ENCODE data around the gene UAP1L1.
A peak's percentile ranks its signal among the peaks of the same experiment; 100 is the strongest.

The UAP1L1 gene

DNA sequence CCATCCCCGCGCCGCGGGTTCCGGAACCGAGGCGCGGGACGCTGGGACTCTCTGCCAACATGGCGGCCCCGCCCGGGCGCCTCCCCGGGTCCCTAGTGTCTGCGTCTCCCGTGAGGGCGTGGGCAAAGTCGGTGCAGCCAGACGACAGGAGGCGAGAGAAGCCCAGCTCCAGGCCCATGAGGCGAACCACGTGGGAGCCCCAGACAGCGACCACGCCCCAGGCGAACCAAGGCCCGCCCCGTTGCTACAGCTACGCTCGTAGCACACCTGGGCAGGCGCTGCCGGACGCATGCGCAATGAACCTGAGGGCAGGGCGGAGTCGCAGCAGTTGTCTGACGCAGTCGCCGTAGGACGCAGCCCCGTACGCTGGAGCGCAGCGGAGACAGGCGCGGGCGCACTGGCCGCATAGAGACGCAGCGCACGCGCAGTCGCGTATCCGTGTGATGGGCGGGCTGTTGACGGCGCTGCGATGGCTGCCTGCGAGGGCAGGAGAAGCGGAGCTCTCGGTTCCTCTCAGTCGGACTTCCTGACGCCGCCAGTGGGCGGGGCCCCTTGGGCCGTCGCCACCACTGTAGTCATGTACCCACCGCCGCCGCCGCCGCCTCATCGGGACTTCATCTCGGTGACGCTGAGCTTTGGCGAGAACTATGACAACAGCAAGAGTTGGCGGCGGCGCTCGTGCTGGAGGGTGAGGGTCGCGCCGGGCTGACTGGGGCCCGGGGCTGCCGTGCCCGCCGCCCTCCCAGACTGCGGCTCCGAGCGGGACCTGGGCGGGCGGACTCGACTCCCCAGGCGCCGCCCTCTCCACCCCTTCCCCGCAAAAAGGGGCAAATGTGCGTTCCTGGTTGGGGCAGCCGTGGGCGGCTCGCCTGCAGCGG lies 9.5 kb downstream of the UAP1L1 start, which contains the start of gene MAN1B1:
TSS of gene MAN1B1 (plus strand) at position 455 of the 878 bp plus-strand sequence. CDS start at position 470, 15 bp downstream.
- no peaks in the 10 kb centered on the region for H3K9me3 Mint-ChIP-seq (ENCODE audit: low read depth)
- peaks cover 37% of the 10 kb centered on the region for H3K4me1 Mint-ChIP-seq (ENCODE audit: low read depth)
- peak within 1 kb of the TSS; percentile 95 for H3K4me3 Mint-ChIP-seq
- H3K27ac Mint-ChIP-seq = peak within 1 kb of the TSS; percentile 98
- no peaks in the 10 kb centered on the region for H3K27me3 Mint-ChIP-seq
- no peaks in the 10 kb centered on the region for H3K36me3 Mint-ChIP-seq

DNA sequence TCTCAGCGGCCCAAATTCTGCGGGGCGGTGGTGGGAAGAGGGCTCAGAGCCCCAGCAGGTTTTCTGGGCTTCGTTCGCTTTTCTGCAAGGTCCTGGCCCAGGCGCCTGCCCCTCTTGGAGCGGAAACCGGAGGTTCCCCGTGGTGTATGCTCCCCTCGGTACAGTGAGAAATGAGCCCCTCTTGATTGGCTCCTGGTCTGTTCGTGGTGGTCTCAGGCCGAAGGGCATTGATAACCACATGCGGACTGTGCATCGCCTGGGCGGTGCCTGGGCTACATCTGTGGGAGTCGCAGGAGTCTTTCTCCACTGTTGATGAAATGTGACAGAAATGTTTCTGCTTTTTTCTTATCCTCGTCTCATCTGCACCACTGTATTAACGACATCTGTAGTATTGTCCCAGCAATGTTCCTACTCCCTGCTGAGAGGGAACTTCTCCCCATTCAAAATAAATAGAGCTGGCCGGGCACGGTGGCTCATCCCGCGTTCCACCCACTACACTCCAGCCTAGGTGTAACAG lies 10.2 kb downstream of the UAP1L1 start:
- peaks cover 39% of the 10 kb centered on the region for H3K4me1 Mint-ChIP-seq (ENCODE audit: low read depth)
- no peaks in the 10 kb centered on the region for H3K9me3 Mint-ChIP-seq (ENCODE audit: low read depth)
- peak overlapping the region; percentile 90 for H3K4me3 Mint-ChIP-seq
- H3K27ac Mint-ChIP-seq = peak overlapping the region; percentile 83
- no peaks in the 10 kb centered on the region for H3K27me3 Mint-ChIP-seq
- H3K36me3 Mint-ChIP-seq = no peaks in the 10 kb centered on the region

DNA sequence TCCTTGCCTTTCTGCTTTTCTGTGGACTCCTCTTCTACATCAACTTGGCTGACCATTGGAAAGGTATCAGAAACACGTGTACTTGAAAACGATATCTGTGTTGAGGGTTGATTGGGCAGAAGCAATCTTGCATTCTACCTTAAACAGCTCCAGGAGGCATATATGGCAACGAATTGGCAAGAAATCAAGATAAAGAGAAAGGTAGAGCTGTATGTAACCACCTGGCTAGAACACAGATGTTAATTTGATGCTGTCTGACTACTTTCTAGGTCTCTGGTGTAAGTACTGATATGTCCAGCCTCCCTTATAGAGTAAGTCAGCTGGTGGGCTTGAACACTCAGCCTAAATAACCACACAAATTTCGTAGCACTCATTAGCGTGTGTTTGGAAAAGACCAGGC lies 10.8 kb downstream of the UAP1L1 start:
- H3K4me3 Mint-ChIP-seq = peak overlapping the region; percentile 90
- peak overlapping the region; percentile 83 for H3K27ac Mint-ChIP-seq
- H3K9me3 Mint-ChIP-seq (ENCODE audit: low read depth) = no peaks in the 10 kb centered on the region
- H3K36me3 Mint-ChIP-seq = no peaks in the 10 kb centered on the region
- H3K4me1 Mint-ChIP-seq (ENCODE audit: low read depth) = peaks cover 39% of the 10 kb centered on the region
- no peaks in the 10 kb centered on the region for H3K27me3 Mint-ChIP-seq

DNA sequence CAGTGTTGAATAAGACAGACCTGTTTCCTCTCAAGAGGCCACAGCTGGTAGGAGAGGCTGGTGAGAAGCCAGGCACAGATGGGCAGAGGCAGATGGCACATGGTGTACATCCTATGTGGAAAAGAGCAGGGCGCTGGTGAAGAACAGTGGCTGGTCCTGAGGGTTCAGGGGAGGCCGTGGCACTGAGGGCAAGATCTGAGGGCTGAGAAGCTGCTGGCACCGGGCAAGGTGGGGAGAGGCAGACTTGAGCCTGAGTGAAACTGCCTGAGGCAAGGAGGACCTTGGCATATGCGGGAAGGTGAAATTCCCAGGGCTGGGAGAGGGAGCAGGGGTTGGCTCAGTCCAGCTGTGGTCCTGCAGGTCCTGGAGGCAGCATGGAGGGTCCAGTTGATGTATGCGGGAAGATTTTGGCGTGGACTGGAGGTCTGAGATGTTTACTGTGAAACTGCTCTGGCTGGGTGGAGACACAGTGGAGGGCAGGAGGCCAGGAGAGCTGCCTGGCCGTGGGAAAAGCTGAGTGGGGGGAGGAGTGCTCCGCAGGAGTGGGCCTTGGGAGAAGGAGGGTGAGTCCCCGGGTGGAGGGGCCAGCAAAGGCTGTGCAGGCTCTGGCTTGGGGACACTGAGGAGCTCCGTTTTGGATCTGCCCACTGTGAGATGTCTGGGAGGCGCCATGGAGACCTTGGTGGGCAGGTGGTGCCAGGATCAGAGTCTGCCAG lies 12.1 kb downstream of the UAP1L1 start:
- no peaks in the 10 kb centered on the region for H3K9me3 Mint-ChIP-seq (ENCODE audit: low read depth)
- peaks cover 2% of the 10 kb centered on the region for H3K36me3 Mint-ChIP-seq
- no peaks in the 10 kb centered on the region for H3K27me3 Mint-ChIP-seq
- no peak overlapping the region for H3K4me3 Mint-ChIP-seq
- peaks cover 38% of the 10 kb centered on the region for H3K4me1 Mint-ChIP-seq (ENCODE audit: low read depth)
- no peak overlapping the region for H3K27ac Mint-ChIP-seq

DNA sequence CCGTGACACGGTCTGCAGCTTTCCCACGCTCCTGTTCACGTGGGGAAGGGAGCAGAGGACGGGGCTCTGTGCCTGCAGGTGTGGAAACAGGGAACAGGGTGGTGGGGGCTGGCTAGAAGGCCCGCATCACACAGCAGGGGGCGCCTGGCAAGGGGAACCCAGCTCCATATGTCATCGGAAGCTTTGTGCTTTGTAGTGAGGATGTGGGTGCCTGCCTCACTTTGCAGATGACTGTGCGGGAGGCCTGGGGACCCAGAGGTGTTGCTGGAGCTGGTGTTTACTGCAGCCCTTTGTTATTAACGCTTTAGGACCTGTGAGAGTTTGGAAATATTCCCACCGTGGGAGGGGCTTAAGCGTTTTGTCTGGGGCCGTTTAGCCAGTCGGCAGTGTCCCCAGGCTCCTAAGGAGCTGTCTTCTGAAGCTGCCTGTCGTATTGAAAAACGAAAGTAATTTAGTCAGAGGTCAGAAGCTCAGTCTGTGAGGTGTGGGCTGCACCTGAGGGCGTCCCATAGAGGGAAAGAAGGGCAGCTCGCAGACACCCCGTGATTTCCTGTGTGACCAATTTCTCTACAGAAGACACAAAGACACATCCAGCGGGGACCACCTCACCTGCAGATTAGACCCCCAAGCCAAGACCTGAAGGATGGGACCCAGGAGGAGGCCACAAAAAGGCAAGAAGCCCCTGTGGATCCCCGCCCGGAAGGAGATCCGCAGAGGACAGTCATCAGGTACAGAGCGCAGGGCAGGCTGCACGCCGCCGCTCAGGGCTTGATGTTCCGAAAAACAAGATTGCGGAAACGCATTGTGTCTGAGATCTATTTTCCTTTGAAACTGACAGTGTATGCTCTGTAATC lies 18.6 kb downstream of the UAP1L1 start:
- peaks cover 23% of the 10 kb centered on the region for H3K4me1 Mint-ChIP-seq (ENCODE audit: low read depth)
- H3K27ac Mint-ChIP-seq = peak overlapping the region; percentile 93
- peak overlapping the region; percentile 86 for H3K4me3 Mint-ChIP-seq
- H3K36me3 Mint-ChIP-seq = peaks cover 2% of the 10 kb centered on the region
- H3K27me3 Mint-ChIP-seq = no peaks in the 10 kb centered on the region
- no peaks in the 10 kb centered on the region for H3K9me3 Mint-ChIP-seq (ENCODE audit: low read depth)

DNA sequence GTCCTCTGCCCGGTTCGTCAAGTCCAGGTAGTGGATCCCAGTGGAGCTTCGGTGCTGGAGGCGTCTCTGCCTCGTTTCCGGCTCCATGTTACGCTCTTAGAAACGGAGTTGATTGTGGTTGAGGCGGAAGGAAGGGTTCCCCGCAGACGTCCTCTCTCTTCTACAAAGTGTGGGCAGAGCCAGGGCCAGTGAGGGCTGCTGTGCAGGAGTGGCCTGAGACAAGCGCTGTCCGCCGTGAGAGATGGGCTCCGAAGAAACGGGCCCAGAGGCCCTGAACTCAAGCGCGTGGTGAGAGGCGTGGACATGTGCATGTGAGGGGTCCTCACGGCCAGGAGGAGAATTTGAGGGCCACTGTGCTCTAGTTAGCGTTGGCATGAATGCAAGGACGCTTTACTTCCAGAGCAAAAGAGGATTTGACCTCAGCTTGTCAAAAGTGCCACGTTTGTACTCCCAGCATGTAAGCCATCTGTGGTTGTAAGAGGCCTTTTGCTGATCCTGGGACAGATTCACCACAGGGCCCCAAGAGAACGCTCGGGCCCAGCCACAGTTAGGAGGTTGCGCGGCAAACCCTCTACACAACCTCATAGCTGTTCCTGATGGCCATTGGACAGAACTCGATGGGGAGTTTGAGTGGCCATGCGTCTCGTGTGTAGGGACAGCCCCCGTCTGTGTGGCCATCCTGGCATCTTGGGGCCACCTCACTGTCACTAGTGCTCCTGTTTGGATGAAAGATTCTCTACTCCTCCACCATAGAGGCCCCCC lies 19.6 kb downstream of the UAP1L1 start:
- Mint-ChIP-seq H3K4me3 (no peak overlapping the region), H3K36me3 (peaks cover 2% of the 10 kb centered on the region), H3K27me3 (no peaks in the 10 kb centered on the region), H3K27ac (peak overlapping the region; percentile 93), H3K9me3 (ENCODE audit: low read depth) (no peaks in the 10 kb centered on the region), H3K4me1 (ENCODE audit: low read depth) (peaks cover 23% of the 10 kb centered on the region)

DNA sequence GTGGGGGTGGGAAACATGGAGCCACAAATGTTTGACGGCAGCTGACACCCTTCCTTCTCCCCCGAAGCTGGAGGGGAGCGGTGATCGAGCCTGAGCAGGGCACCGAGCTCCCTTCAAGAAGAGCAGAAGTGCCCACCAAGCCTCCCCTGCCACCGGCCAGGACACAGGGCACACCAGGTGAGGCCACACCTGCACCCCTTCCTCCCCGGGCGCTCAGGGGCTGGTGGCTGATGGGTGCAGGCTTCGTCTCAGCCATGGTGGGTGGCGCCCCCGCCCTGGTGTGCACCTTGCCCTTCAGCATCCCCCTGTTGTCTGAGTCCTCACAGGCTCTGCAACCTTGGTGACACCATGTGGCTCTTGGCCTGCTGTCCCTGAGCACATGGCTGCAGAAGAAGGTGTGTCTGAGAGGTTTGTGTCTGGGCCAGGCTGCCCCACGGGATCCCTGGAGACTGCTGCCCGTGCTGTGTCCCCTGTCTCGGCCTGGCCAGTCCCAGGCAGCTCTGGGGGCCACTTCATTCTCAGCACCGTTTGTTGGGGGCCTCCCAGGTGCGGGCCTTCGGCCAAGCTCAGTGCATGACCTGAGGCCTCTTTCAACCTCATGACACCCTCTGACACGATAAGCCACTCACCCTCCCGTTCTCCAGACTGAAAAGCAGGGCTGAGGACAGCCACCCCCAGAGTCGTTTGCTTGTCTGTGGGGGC lies 20.6 kb downstream of the UAP1L1 start:
- Mint-ChIP-seq H3K4me3 (no peak overlapping the region), H3K27me3 (no peaks in the 10 kb centered on the region), H3K36me3 (peaks cover 2% of the 10 kb centered on the region), H3K4me1 (ENCODE audit: low read depth) (peaks cover 21% of the 10 kb centered on the region), H3K27ac (no peak overlapping the region), H3K9me3 (ENCODE audit: low read depth) (no peaks in the 10 kb centered on the region)

DNA sequence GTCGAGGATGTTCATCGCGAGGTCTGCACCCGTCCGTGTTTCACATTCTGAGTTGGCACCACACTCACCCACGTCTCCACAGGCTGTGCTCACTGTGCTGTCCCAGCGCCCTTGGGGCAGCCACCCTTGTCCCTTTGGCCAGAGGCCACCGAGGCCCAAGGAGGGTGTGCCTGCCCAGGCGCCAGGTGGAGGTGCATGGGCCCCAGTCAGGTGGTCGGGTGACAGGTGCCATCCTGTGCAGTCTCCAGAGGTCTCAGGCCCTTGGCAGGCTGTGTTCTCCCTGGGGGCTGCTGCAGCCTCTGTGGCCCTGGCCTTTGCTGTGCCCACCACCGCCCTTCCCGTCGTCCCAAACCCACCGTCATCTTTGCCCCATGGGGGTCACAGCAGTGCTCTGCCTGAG lies 21.9 kb downstream of the UAP1L1 start:
- no peaks in the 10 kb centered on the region for H3K27me3 Mint-ChIP-seq

DNA sequence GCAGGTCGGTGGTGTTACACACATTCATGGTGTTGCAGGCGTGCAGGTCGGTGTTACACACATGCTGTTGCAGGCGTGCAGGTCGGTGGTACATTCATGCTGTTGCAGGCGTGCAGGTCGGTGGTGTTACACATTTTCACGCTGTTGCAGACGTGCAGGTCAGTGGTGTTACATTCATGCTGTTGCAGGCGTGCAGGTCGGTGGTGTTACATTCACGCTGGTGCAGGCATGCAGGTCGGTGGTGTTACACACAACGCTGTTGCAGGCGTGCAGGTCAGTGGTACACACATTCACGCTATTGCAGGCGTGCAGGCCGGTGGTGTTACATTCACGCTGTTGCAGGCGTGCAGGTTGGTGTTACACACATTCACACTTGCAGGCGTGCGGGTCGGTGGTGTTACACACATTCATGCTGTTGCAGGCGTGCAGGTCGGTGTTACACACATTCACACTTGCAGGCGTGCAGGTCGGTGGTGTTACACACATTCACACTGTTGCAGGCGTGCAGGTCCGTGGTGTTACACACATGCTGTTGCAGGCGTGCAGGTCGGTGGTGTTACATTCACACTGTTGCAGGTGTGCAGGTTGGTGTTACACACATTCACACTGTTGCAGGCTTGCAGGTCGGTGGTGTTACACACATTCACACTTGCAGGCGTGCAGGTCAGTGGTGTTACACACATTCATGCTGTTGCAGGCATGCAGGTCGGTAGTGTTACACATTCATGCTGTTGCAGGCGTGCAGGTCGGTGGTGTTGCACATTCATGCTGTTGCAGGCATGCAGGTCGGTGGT lies 26.1 kb downstream of the UAP1L1 start:
- H3K9me3 Mint-ChIP-seq (ENCODE audit: low read depth) = no peaks in the 10 kb centered on the region
- no peaks in the 10 kb centered on the region for H3K27me3 Mint-ChIP-seq
- peaks cover 2% of the 10 kb centered on the region for H3K4me1 Mint-ChIP-seq (ENCODE audit: low read depth)
- H3K27ac Mint-ChIP-seq = peak overlapping the region; percentile 46
- no peak overlapping the region for H3K4me3 Mint-ChIP-seq
- H3K36me3 Mint-ChIP-seq = no peaks in the 10 kb centered on the region

More for the DNA sequence above, 21.9 kb downstream of the UAP1L1 start:
- H3K27ac Mint-ChIP-seq = no peak overlapping the region
- H3K4me1 Mint-ChIP-seq (ENCODE audit: low read depth) = peaks cover 20% of the 10 kb centered on the region
- H3K9me3 Mint-ChIP-seq (ENCODE audit: low read depth) = no peaks in the 10 kb centered on the region
- H3K36me3 Mint-ChIP-seq = peaks cover 1% of the 10 kb centered on the region
- no peak overlapping the region for H3K4me3 Mint-ChIP-seq

DNA sequence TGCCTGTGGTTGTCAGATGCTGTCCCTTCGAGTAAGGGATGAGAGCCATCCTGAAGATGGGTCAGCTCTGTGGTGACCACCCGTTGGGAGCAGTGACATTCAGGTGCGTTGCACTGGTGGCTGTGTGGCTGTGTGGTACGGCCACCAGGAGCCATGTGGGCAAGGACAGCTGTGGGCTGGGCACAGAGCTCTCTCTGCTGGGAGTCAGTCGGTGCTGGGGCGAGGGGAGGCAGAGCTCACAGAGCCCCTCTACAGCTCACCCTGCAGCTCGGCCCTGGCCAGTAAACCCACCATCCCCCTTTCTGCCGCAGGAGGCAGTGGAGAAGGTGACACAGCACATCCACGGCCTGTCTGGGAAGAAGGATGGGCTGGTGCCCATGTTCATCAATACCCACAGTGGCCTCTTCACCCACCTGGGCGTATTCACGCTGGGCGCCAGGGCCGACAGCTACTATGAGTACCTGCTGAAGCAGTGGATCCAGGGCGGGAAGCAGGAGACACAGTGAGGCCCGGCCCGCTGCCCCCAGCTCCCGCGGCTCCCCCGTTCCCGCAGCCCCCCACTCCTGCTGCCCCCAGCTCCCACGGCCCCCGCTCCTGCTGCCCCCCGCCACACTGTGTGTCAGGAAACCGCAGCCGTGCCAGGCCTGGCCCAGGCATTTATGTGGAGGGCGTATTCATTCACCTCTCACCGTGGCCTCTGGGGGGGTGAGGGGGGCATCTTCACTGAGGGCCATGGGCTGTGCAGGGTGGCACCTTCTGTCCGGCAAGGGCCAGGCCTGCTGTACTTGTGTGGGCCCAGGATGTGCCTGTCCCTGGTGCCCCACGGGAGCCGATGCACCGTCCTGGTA lies 28.7 kb downstream of the UAP1L1 start:
- no peaks in the 10 kb centered on the region for H3K9me3 Mint-ChIP-seq (ENCODE audit: low read depth)
- no peaks in the 10 kb centered on the region for H3K36me3 Mint-ChIP-seq
- H3K4me3 Mint-ChIP-seq = no peak overlapping the region
- H3K27ac Mint-ChIP-seq = no peak overlapping the region
- H3K27me3 Mint-ChIP-seq = no peaks in the 10 kb centered on the region
- no peaks in the 10 kb centered on the region for H3K4me1 Mint-ChIP-seq (ENCODE audit: low read depth)

DNA sequence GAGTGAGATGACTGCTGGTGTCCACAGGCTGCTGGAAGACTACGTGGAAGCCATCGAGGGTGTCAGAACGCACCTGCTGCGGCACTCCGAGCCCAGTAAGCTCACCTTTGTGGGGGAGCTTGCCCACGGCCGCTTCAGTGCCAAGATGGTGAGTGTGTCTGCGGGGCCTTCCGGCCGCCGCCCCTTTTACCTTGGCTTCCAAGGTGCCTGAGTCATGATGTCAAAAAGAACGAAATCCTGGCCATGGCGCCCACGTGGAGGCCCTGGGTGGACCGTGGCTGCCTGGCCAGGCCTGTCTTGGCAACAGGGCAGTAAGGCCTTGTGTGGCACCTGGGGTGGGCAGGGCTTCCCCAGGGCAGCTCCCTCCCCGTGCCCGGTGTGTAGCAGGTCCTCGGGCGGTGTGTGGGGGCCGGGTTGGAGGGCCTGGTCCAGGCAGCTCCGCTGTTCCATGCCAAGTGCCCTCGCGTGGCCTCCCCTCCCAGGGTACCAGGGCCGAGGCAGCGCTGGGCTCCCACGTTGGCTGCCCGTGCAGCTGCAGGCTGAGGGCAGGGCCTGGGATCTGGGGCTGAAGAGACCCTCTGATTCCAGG lies 29.4 kb downstream of the UAP1L1 start:
- Mint-ChIP-seq H3K4me1 (ENCODE audit: low read depth) (no peaks in the 10 kb centered on the region), H3K36me3 (no peaks in the 10 kb centered on the region), H3K27me3 (no peaks in the 10 kb centered on the region), H3K9me3 (ENCODE audit: low read depth) (no peaks in the 10 kb centered on the region), H3K4me3 (no peak overlapping the region), H3K27ac (no peak overlapping the region)

DNA sequence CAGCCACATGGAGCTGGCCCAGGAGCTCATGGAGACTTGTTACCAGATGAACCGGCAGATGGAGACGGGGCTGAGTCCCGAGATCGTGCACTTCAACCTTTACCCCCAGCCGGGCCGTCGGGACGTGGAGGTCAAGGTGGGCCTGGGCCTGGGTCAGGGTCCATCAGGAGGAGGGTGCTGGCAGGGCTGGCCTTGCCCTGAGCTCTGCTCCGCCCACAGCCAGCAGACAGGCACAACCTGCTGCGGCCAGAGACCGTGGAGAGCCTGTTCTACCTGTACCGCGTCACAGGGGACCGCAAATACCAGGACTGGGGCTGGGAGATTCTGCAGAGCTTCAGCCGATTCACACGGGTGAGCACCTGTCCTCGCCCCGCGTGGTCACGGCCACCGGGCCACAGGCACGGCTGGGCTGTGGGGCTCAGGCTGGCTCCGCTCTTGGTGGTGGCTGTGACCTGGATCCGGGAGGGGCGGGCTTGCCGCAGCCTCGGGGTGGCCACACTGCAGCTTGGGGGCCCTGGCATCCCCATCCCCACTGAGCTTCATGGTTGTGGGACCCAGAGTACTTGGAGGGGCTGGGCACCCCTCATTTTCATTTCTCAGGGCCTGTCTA lies 30.1 kb downstream of the UAP1L1 start:
- no peaks in the 10 kb centered on the region for H3K4me1 Mint-ChIP-seq (ENCODE audit: low read depth)
- H3K27me3 Mint-ChIP-seq = no peaks in the 10 kb centered on the region
- no peaks in the 10 kb centered on the region for H3K9me3 Mint-ChIP-seq (ENCODE audit: low read depth)
- no peak overlapping the region for H3K4me3 Mint-ChIP-seq
- H3K36me3 Mint-ChIP-seq = no peaks in the 10 kb centered on the region
- H3K27ac Mint-ChIP-seq = no peak overlapping the region
